ENCODE data around the gene HOXB5.
A peak's percentile ranks its signal among the peaks of the same experiment; 100 is the strongest.

Gene HOXB5

GRCh38 chr17:48543107-48543853 is 50.3 kb downstream of the HOXB5 start:
- H3K27me3 ChIP-seq (replicated peaks; ENCODE audit: control insufficient read depth, insufficient read depth, low read length), result no peaks in the 10 kb centered on the region
- peak; percentile 74 for DNase-seq (ENCODE audit: extremely low read depth, insufficient read length)
- peak overlapping the region; percentile 56 for H3K4me3 ChIP-seq (replicated peaks; ENCODE audit: low read depth, low read length)
- peak; percentile 18 for TF ChIP-seq CTCF (IDR thresholded peaks at IDR 0.05; ENCODE audit: insufficient read depth, low read length, poor library complexity, severe bottlenecking)
- H3K36me3 ChIP-seq (ENCODE audit: control insufficient read depth, insufficient read depth, low read length), result no peaks in the 10 kb centered on the region

GRCh38 chr17:48542698-48543106 is 50.9 kb downstream of the HOXB5 start:
- H3K36me3 ChIP-seq (ENCODE audit: control insufficient read depth, insufficient read depth, low read length), result no peaks in the 10 kb centered on the region
- no peaks in the 10 kb centered on the region for H3K27me3 ChIP-seq (replicated peaks; ENCODE audit: control insufficient read depth, insufficient read depth, low read length)
- H3K4me3 ChIP-seq (replicated peaks; ENCODE audit: low read depth, low read length), result peak overlapping the region; percentile 56
- no peak for TF ChIP-seq CTCF (IDR thresholded peaks at IDR 0.05; ENCODE audit: insufficient read depth, low read length, poor library complexity, severe bottlenecking)
- no peak for DNase-seq (ENCODE audit: extremely low read depth, insufficient read length)

- no peaks in the 10 kb centered on the region for H3K36me3 ChIP-seq (ENCODE audit: control insufficient read depth, insufficient read depth, low read length)
- peak overlapping the region; percentile 42 for H3K4me3 ChIP-seq (replicated peaks; ENCODE audit: low read depth, low read length)
- TF ChIP-seq CTCF (IDR thresholded peaks at IDR 0.05; ENCODE audit: insufficient read depth, low read length, poor library complexity, severe bottlenecking), result no peak
- no peak for DNase-seq (ENCODE audit: extremely low read depth, insufficient read length)
- no peaks in the 10 kb centered on the region for H3K27me3 ChIP-seq (replicated peaks; ENCODE audit: control insufficient read depth, insufficient read depth, low read length)
These were observed 51.4 kb downstream of the HOXB5 start for GRCh38 chr17:48542114-48542656.

GRCh38 chr17:48541577-48542113 is 51.9 kb downstream of the HOXB5 start:
- Histone ChIP-seq H3K27me3 (replicated peaks; ENCODE audit: control insufficient read depth, insufficient read depth, low read length) (no peaks in the 10 kb centered on the region), H3K4me3 (replicated peaks; ENCODE audit: low read depth, low read length) (peak overlapping the region; percentile 42), H3K36me3 (ENCODE audit: control insufficient read depth, insufficient read depth, low read length) (no peaks in the 10 kb centered on the region)
- DNase-seq (ENCODE audit: extremely low read depth, insufficient read length), result peak; percentile 28
- TF ChIP-seq CTCF (IDR thresholded peaks at IDR 0.05; ENCODE audit: insufficient read depth, low read length, poor library complexity, severe bottlenecking), result no peak

Measured in GM06990 (cell line).